Thyroid gland (tissue), 4 donors: ENCODE results near the gene DTX1.

Source experiments
- POLR2A ChIP-seq, 2 donors: fragments of 450-650 bp; IDR thresholded peaks; one replicate each; pipeline ENCODE4 v1.6.1; 2017; ENCODE audit warnings: antibody characterized with exemption in 2 of 2, mild to moderate bottlenecking in 2 of 2, moderate library complexity in 1 of 2
- TF ChIP-seq, protein P1 (sequence below), 6 experiments: fragments of 200-600 bp in 3 of 6; fragments of 450-650 bp in 3 of 6; sonication (generic) in 3 of 6; IDR thresholded peaks; one replicate each; pipeline ENCODE4 v1.5.1; 2016 to 2019; ENCODE audit warnings: antibody characterized with exemption in 6 of 6, mild to moderate bottlenecking in 2 of 6, inconsistent platforms in 1 of 6, moderate library complexity in 1 of 6

DNA sequence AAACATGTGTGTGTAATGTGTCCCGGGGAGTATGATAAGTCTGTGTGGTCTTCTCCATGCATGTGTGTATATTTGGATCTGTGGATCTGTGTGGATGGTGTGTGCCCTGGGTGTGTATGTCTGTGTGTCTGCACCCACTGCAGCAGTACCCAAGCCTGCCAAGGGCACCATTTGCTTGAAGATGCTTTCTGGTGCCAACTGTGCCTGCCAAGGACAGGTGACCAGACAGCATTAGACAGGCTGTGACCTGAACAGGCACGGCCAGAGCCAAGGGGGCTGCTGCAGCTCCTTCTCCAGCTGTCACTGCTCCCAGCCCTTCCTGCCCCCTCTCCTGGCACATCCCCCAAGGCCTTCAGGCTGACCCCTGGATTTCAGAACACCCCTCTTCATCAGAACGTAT lies 35.0 kb downstream of the DTX1 start:
- TF ChIP-seq, protein P1, sequence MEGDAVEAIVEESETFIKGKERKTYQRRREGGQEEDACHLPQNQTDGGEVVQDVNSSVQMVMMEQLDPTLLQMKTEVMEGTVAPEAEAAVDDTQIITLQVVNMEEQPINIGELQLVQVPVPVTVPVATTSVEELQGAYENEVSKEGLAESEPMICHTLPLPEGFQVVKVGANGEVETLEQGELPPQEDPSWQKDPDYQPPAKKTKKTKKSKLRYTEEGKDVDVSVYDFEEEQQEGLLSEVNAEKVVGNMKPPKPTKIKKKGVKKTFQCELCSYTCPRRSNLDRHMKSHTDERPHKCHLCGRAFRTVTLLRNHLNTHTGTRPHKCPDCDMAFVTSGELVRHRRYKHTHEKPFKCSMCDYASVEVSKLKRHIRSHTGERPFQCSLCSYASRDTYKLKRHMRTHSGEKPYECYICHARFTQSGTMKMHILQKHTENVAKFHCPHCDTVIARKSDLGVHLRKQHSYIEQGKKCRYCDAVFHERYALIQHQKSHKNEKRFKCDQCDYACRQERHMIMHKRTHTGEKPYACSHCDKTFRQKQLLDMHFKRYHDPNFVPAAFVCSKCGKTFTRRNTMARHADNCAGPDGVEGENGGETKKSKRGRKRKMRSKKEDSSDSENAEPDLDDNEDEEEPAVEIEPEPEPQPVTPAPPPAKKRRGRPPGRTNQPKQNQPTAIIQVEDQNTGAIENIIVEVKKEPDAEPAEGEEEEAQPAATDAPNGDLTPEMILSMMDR (IDR thresholded peaks at IDR 0.05): no peak
- no peak for TF ChIP-seq POLR2A (IDR thresholded peaks at IDR 0.05)
